ENCODE measurements around the gene DMD.

Gene DMD

DNA sequence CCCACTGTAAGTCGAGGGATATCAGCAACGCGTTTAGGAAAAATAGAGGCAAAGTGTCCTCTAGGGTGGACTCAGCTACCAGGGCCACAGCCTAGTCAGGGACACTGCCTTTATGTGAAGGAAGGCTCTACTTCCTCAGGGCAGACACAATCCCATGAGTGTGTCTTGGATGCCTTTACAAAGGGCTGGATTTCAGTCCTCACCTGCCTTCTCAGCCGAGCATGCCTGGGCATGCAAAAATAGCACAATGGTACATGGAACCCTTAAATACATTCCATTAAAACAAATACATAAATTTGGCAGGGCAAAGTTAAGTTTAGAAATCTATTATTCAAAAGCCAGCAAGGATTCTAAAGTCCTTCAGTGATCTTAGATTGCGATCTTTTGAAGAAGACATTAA is 51.1 kb downstream of the DMD start:
- no peak overlapping the region for H3K4me3 ChIP-seq (ENCODE audit: low read length)
- TF ChIP-seq EZH2phosphoT487 (IDR thresholded peaks at IDR 0.05; ENCODE audit: low read depth): no peak
- TF ChIP-seq, protein P1, sequence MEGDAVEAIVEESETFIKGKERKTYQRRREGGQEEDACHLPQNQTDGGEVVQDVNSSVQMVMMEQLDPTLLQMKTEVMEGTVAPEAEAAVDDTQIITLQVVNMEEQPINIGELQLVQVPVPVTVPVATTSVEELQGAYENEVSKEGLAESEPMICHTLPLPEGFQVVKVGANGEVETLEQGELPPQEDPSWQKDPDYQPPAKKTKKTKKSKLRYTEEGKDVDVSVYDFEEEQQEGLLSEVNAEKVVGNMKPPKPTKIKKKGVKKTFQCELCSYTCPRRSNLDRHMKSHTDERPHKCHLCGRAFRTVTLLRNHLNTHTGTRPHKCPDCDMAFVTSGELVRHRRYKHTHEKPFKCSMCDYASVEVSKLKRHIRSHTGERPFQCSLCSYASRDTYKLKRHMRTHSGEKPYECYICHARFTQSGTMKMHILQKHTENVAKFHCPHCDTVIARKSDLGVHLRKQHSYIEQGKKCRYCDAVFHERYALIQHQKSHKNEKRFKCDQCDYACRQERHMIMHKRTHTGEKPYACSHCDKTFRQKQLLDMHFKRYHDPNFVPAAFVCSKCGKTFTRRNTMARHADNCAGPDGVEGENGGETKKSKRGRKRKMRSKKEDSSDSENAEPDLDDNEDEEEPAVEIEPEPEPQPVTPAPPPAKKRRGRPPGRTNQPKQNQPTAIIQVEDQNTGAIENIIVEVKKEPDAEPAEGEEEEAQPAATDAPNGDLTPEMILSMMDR (IDR thresholded peaks at IDR 0.05; ENCODE audit: low read depth, low read length): no peak
- peaks cover 7% of the 10 kb centered on the region for H3K4me1 ChIP-seq (ENCODE audit: low read length)
- H4K20me1 ChIP-seq (ENCODE audit: insufficient read depth, low read length): no peaks in the 10 kb centered on the region
- H3K79me2 ChIP-seq (ENCODE audit: low read length): no peaks in the 10 kb centered on the region
- no peaks in the 10 kb centered on the region for H3K9me3 ChIP-seq (ENCODE audit: insufficient read depth, low read length)
- no peak overlapping the region for H3K9ac ChIP-seq (ENCODE audit: low read length)
- H3K27ac ChIP-seq (ENCODE audit: low read length): no peak overlapping the region
- peaks cover 5% of the 10 kb centered on the region for H3K36me3 ChIP-seq (replicated peaks; ENCODE audit: low read depth, low read length)
- no peak overlapping the region for H2AFZ ChIP-seq (ENCODE audit: low read depth, low read length)
- H3K4me2 ChIP-seq (ENCODE audit: low read length): no peak overlapping the region
- no peaks in the 10 kb centered on the region for H3K27me3 ChIP-seq (ENCODE audit: low read depth, low read length)

DNA sequence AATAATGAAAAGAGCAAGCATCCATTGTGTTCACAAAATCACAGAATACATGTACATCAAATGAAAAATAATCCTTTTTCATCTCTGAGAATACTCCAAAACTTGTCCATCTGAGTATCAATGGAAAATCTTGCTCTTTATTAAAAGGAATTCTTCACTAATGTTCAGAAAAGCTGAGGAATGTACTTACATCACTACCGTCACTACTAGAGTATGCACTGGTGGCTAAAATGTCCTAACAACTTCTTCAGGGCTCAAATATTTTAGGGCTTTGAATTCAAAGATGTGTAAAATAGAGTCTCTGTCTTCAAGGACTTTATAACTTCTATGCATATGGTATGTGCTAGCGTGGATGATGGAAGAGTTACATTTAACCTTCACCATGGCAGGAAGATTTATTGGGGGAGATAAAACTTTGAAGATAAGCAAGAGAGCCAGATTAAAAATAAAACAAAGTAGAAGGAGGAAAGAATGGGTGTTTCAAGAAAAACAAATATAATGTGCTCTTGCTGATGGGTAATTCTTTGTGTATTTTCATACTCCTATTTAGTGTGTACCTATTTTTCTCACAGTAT is 55.1 kb downstream of the DMD start:
- Histone ChIP-seq H3K27me3 (ENCODE audit: low read depth, low read length) (no peaks in the 10 kb centered on the region), H3K9me3 (ENCODE audit: insufficient read depth, low read length) (no peaks in the 10 kb centered on the region), H3K4me3 (ENCODE audit: low read length) (no peak overlapping the region), H3K9ac (ENCODE audit: low read length) (no peak overlapping the region), H2AFZ (ENCODE audit: low read depth, low read length) (no peak overlapping the region), H3K27ac (ENCODE audit: low read length) (no peak overlapping the region), H3K79me2 (ENCODE audit: low read length) (no peaks in the 10 kb centered on the region), H3K36me3 (replicated peaks; ENCODE audit: low read depth, low read length) (no peaks in the 10 kb centered on the region), H3K4me1 (ENCODE audit: low read length) (no peaks in the 10 kb centered on the region), H3K4me2 (ENCODE audit: low read length) (no peak overlapping the region), H4K20me1 (ENCODE audit: insufficient read depth, low read length) (no peaks in the 10 kb centered on the region)
- TF ChIP-seq EZH2phosphoT487 (IDR thresholded peaks at IDR 0.05; ENCODE audit: low read depth): no peak
- TF ChIP-seq, protein P1 (IDR thresholded peaks at IDR 0.05; ENCODE audit: low read depth, low read length): no peak

DNA sequence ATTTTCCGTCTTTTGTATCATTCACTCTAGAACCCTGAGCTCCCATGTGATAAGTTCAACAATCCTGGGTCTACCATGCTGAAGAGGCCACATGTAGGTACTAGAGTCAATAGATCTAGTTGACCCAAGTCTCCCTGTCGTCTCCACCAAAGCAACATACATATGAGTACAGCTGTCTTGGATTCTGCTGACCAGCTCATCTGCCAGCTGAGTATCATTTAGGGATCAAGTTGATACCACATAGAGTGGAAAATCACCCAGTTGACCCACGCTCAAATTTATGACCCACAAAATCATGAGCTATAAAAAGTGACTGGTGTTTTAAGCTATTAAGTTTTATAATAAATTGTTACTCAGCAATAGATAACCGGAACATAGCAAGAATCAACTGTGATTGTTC is 61.8 kb downstream of the DMD start:
- no peaks in the 10 kb centered on the region for H4K20me1 ChIP-seq (ENCODE audit: insufficient read depth, low read length)
- H3K9me3 ChIP-seq (ENCODE audit: insufficient read depth, low read length): no peaks in the 10 kb centered on the region
- TF ChIP-seq EZH2phosphoT487 (IDR thresholded peaks at IDR 0.05; ENCODE audit: low read depth): no peak
- TF ChIP-seq, protein P1 (IDR thresholded peaks at IDR 0.05; ENCODE audit: low read depth, low read length): no peak
- H3K36me3 ChIP-seq (replicated peaks; ENCODE audit: low read depth, low read length): no peaks in the 10 kb centered on the region
- no peaks in the 10 kb centered on the region for H3K4me1 ChIP-seq (ENCODE audit: low read length)
- H3K79me2 ChIP-seq (ENCODE audit: low read length): no peaks in the 10 kb centered on the region
- H2AFZ ChIP-seq (ENCODE audit: low read depth, low read length): no peak overlapping the region
- no peak overlapping the region for H3K9ac ChIP-seq (ENCODE audit: low read length)
- no peaks in the 10 kb centered on the region for H3K27me3 ChIP-seq (ENCODE audit: low read depth, low read length)
- H3K4me3 ChIP-seq (ENCODE audit: low read length): no peak overlapping the region
- no peak overlapping the region for H3K27ac ChIP-seq (ENCODE audit: low read length)
- no peak overlapping the region for H3K4me2 ChIP-seq (ENCODE audit: low read length)

DNA sequence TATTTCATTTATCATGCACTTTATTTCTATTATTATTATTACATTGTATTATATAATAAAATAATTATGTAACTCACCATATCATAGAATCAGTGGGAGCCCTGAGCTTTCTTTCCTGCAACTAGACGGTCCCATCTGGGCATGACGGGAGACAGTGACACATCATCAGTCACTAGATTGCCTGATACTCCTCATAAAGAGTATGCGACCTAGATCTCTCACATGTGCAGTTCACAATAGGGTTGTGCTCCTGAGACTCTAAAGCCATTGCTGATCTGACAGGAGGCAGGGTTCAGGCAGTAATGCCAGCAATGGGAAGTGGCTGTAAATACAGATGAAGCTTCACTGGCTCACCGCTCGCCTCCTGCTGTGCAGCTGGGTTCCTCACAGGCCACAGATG is 62.3 kb downstream of the DMD start:
- H3K36me3 ChIP-seq (replicated peaks; ENCODE audit: low read depth, low read length): no peaks in the 10 kb centered on the region
- no peaks in the 10 kb centered on the region for H3K9me3 ChIP-seq (ENCODE audit: insufficient read depth, low read length)
- H3K4me3 ChIP-seq (ENCODE audit: low read length): no peak overlapping the region
- H3K9ac ChIP-seq (ENCODE audit: low read length): no peak overlapping the region
- no peaks in the 10 kb centered on the region for H3K27me3 ChIP-seq (ENCODE audit: low read depth, low read length)
- no peak overlapping the region for H3K27ac ChIP-seq (ENCODE audit: low read length)
- no peaks in the 10 kb centered on the region for H3K79me2 ChIP-seq (ENCODE audit: low read length)
- no peaks in the 10 kb centered on the region for H4K20me1 ChIP-seq (ENCODE audit: insufficient read depth, low read length)
- no peak overlapping the region for H2AFZ ChIP-seq (ENCODE audit: low read depth, low read length)
- no peaks in the 10 kb centered on the region for H3K4me1 ChIP-seq (ENCODE audit: low read length)
- no peak overlapping the region for H3K4me2 ChIP-seq (ENCODE audit: low read length)
- no peak for TF ChIP-seq EZH2phosphoT487 (IDR thresholded peaks at IDR 0.05; ENCODE audit: low read depth)
- TF ChIP-seq, protein P1 (IDR thresholded peaks at IDR 0.05; ENCODE audit: low read depth, low read length): no peak

Data from OCI-LY3 (cell line).